ENCODE measurements around the gene WDR72.

DNA sequence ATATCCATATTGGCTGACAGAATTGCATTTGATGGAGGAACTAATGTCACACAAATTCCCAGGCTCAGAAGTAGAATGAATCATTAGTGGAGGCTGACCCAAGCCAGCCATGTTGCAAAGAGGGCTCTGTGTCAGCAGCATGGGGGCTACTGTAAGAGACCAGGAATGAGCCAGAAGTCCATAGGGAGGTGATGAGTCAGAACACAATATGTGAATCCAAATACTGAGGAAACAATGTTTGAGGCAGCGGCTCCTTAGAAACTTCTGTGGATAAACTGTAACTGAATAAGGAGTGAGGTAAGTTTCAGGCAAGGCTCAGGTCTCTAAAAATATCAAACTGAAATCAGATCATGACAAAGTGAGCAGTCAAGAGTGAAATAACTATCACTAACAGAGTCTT, 170.7 kb downstream of the WDR72 start:
- TF ChIP-seq TAF1 (IDR thresholded peaks at IDR 0.05; ENCODE audit: borderline replicate concordance, low read depth, low read length) (no peak), POLR2A (IDR thresholded peaks at IDR 0.05; ENCODE audit: low read depth, low read length) (no peak), POLR2AphosphoS5 (IDR thresholded peaks at IDR 0.05; ENCODE audit: low read depth, low read length) (no peak)
